ENCODE results near the gene CD59.
"Not testable (repeated sequence)": the region's sequence is repeated elsewhere in the genome, so short reads cannot be mapped to it uniquely, and the experiment has no call there.

DNA sequence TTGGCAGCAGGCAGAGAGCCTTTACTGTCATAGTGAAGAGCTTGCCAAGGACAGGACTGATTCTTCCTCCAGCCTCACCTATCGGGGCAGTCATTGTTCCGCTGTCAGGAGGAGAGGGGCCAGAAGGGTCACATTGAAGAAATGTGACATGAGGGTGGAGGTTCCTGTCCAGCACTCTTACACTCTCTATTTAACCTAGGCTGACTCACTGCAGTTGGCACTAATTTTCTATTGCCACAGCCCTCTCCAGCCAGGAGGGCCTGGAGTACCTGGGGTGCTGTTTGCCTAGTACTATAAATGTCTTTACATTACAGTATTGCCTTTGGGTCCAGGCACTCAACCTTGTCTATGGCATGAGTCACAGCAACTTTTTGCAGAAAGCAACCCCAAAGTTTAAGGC lies 28.4 kb downstream of the CD59 start:
- TF ChIP-seq, protein P1, sequence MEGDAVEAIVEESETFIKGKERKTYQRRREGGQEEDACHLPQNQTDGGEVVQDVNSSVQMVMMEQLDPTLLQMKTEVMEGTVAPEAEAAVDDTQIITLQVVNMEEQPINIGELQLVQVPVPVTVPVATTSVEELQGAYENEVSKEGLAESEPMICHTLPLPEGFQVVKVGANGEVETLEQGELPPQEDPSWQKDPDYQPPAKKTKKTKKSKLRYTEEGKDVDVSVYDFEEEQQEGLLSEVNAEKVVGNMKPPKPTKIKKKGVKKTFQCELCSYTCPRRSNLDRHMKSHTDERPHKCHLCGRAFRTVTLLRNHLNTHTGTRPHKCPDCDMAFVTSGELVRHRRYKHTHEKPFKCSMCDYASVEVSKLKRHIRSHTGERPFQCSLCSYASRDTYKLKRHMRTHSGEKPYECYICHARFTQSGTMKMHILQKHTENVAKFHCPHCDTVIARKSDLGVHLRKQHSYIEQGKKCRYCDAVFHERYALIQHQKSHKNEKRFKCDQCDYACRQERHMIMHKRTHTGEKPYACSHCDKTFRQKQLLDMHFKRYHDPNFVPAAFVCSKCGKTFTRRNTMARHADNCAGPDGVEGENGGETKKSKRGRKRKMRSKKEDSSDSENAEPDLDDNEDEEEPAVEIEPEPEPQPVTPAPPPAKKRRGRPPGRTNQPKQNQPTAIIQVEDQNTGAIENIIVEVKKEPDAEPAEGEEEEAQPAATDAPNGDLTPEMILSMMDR (conservative IDR thresholded peaks at IDR 0.05; ENCODE audit: low read depth, low read length) = not testable (repeated sequence)
- TF ChIP-seq EZH2 (IDR thresholded peaks at IDR 0.05; ENCODE audit: borderline replicate concordance, low read depth, low read length, poor library complexity, severe bottlenecking) = not testable (repeated sequence)
